Stimulated activated CD4-positive, alpha-beta T cell treated with anti-CD3 and anti-CD28 coated beads, Interleukin-12 subunit alpha, Interleukin-12 subunit beta, amount 100 ng/mL, for 4 hours (primary cell): ENCODE results near the gene JPH3.

Source experiments
- DNase-seq: peaks from one replicate; pipeline ENCODE4 v3.0.0-alpha.2; 2020

Gene JPH3

DNA sequence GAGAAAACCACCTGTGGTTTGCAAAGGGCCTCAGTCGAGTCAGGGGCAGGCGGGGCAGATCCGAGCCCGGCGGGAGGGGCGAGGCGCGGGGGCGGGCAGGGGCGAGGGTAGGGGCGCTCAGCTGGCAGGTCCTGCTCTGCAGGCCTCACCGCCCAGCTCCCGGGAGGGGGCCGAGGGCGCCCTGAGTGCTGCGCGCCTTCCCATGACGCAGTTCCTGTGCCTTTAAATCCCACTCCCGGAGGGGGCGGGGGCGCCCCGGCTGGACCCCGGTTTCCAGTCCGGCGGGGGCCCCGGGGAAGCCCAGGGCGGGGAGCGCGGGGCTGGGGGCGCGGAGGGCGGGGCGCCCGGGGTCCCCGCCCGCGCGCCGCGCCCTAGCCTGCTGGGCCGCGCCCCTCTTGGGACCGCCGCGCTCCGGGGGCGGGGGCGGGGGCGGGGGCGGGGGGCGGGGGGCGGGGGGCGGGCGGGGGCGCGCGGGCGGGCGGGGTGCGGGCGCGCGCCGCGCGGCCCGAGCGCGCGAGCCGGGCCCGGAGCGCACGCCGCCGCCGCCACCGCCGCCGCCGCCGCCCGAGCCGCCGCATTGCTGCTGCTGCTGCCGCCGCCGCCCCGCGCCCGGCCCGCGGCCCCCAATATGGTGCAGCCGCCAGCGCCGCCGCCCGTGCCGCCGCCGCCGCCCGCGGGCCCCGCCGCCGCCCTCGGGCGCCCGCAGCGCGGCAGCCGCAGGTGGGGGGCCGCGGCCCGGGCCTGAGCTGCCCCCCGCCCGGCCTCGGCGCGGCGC lies at the start of gene JPH3:
Gene JPH3 (plus strand): TSS at position 508 of the 775 bp plus-strand sequence. CDS start 639 bp downstream, outside the sequence.
- no peak for DNase-seq

- DNase-seq = no peak
Measured at GRCh38 chr16:87552772-87553573, 49.3 kb upstream of the JPH3 start.

- DNase-seq = no peak
Measured at GRCh38 chr16:87554754-87555427, 47.4 kb upstream of the JPH3 start.

DNA sequence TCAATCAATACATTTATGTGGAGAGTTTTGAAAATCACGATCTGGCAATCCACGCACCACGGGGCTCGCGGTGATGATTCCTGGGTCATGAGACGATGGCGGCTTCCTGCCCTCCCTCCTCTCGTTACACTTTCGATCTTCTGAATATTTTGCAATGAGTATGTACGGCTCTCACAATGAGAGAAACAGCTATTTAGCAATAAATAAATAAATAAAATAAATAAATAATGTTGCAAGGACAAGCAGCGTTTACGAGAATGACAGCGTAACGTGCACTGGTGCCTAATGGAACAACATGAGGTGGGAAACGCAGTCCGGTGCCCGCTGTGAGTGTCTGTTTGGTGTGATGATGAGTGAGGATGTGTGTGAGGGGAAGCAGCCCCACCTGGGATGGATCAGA lies 46.7 kb upstream of the JPH3 start:
- no peak for DNase-seq

GRCh38 chr16:87556941-87557459 lies 45.3 kb upstream of the JPH3 start:
- no peak for DNase-seq

GRCh38 chr16:87558682-87559081 lies 43.6 kb upstream of the JPH3 start:
- DNase-seq = no peak

DNA sequence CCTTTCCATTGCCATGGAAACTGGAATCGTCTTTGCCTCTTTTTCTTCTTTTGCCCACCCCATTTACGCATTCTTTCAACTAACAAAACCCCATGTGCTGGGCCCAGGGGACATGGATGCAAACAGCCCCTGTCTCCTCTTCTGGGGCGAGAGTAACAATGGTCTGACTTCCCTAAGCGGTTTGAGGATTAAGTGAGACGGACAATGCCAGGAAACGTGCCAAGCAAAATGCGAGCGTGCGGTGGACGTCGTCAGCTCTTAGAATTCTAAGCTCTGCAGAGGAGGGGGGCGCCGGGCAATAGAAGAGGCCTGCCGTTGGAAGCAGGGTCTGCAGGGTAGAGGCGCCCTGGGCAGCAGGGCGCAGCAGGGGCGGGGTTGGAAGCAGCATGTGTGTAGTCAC lies 42.4 kb upstream of the JPH3 start:
- no peak for DNase-seq

GRCh38 chr16:87560428-87561199 lies 41.7 kb upstream of the JPH3 start:
- DNase-seq = no peak

GRCh38 chr16:87561200-87562105 lies 40.9 kb upstream of the JPH3 start:
- DNase-seq = no peak

- DNase-seq = no peak
Measured at GRCh38 chr16:87562201-87562600, 40.1 kb upstream of the JPH3 start.

- DNase-seq = no peak
Measured at GRCh38 chr16:87563022-87563421, 39.3 kb upstream of the JPH3 start.

DNA sequence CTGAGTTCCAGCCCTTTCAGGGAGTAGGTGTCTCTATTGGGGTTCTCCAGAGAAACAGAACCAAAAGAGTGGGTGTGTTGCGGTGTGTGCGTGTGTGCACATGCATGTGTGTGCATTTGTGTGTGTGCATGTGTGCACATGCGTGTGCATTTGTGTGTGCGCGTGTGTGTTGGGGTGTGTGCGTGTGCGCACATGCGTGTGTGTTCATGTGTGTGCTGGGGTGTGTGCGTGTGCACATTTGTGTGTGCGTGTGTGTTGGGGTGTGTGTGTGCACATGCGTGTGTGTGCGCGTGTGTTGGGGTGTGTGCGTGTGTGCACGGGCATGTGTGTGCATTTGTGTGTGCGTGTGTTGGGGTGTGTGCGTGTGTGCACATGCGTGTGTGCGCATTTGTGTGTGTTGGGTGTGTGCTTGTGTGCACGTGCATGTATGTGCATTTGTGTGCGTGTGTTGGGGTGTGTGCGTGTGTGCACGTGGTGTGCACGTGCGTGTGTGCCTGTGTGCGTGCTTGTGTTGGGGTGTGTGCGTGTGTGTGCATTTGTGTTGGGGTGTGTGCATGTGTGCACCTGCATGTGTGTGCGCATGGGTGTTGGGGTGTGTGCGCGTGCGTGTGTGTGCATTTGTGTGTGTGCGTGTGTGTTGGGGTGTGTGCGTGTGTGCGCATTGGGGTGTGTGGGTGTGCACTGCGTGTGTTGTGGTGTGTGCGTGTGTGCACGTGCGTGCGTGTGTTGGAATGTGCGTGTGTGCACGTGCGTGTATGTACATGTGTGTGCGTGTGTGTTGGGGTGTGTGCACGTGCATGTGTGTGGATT lies 38.4 kb upstream of the JPH3 start:
- no peak for DNase-seq

- DNase-seq = no peak
Measured at GRCh38 chr16:87564524-87564778, 37.9 kb upstream of the JPH3 start.

DNA sequence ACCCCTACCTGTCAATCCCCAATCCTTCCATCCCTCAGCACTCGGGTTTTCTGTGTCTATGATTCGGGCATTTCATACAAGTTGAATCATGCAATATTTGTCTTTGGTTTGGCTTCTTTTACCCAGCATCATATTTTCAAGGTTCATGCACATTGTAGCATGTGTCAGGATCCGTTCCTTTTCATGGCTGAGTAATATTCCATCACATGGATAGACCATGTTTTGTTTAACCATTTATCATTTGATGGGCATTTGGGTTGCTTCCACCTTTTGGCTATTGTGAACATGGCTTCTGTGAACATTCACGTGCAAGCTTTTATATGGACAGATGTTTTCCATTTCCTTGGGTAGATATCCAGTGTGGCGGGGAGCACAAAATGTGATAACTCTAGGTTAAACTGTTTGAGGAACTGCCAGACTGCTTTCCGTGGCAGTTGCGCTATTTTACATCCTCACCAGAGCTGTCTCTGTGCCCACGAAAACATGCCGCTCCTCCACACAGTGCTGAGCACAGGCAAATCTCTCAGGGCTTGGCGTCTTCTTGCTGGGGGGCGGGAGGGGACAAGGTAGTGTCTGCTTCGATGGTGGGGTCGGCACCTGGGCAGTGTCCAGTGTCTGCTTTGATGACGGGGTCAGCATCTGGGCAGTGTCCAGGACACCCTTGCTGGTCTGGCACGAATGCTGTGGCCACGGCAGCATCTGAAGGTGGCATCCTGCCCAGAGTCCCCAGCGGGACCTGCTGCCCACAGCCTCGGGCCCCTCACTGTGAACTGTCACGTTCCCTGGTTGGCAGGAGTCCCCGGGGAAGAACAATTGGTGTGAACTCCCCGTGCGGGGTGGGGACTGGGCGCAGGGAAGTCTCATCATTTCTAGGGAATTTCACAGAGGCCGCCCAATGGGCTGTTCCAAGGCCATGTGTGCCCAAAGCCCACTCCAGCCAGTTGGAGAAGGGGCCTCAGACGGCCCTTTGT lies 32.4 kb upstream of the JPH3 start:
- no peak for DNase-seq

- DNase-seq = no peak
Measured at GRCh38 chr16:87570572-87570937, 31.8 kb upstream of the JPH3 start.

DNA sequence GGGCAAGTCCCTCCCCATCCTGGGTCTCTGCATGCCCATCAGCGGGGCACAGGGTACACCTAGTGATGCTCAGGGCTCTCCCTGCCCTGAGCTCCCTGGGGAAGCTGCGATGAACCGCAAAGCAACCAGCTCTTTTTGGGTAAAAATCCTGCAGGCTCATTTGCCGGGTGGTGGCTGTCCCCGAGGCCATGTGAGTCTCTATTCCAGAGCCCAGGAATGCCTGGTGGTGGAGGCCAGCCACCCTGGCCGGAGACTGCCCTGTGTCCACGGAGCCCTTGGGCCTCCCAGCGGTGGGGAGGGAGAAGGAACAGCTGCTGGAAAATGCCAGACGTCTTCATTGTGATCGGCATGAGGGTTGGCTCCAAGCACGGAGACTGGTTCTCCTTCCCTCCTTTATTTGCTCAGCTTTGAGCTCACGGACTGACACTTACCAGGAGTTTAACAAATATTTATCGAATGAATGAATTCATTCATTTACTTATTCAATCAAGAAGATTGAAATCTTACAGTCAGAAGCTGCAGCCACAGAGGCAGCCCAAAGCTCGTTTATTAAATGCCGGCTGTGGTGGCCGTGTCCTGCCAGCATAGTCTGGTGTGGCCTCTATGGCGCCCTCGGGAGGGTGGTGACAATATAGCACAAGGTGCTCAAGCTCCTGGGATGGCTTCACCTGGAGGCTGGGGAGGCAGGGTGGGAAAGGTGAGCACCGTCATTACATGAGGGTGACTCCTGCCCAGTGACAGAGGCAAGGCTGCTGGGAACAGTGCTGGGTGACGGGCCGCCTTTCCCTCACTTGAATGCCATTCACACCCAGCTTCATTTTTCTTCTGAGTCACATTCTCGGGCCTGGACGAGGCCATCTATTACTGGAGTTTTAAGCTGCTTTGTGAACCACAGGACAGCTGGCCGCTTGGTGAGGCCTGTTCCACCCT lies 31.1 kb upstream of the JPH3 start:
- no peak for DNase-seq

DNA sequence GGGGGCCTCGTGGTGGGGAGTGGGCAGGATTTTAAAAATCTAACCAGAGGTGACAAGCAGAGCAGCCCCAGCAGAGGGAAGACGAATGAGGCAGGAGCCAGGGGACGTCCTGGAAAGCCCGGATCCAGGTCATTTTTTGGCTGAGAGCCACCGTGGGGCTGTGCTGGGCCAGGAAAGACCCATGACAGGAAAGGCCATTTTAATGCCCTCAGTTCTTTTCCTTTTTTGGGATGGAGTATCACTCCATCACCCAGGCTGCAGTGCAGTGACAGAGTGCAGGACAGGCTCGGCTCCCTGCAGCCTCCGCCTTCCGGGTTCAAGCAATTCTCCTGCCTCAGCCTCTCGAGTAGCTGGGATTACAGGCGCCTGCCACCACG lies 30.5 kb upstream of the JPH3 start:
- DNase-seq = no peak

DNA sequence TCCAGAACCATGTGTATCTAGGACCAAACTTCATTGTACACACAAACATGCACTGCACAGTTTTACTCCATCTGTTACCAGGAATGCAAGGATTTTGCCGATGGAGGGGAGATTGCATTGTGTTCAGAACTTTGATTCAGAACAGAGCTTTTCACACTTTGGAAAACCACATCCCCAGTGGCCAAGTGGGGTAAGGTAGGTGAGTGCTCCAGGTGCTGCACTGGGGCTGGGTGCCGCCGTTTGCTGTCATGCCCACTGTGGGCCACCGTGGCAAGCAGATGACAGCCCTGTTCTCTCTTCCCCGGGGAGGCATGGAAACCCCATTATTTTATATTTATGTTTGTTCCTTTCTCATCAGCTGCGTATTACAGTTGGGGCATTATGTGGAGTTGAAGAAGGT lies 29.3 kb upstream of the JPH3 start:
- DNase-seq = no peak
